ENCODE measurements around the gene GPR108.

GPR108 gene

GRCh38 chr19:6682607-6683128, 54.7 kb downstream of the GPR108 start:
- no peak for DNase-seq (ENCODE audit: low read depth)
- no peak for TF ChIP-seq CTCF (conservative IDR thresholded peaks at IDR 0.05; ENCODE audit: low read depth, low read length)
- H3K4me3 ChIP-seq (ENCODE audit: low read depth, low read length) = no peak overlapping the region

- no peak overlapping the region for H3K4me3 ChIP-seq (ENCODE audit: low read depth, low read length)
- no peak for DNase-seq (ENCODE audit: low read depth)
- TF ChIP-seq CTCF (conservative IDR thresholded peaks at IDR 0.05; ENCODE audit: low read depth, low read length) = no peak
Measured at GRCh38 chr19:6680141-6680540, 57.2 kb downstream of the GPR108 start.

Measured in choroid plexus epithelial cell (primary cell).